HG02610 (cell line): ENCODE measurements around the gene SH3GLB1.

Experiments used
- ATAC-seq: cut with Tn5 transposase; IDR thresholded peaks from one replicate; pipeline ENCODE4 v1.9.1; 2021; ENCODE audit warnings: mild to moderate bottlenecking, moderate library complexity; ENCODE audit not compliant: unreplicated experiment

The SH3GLB1 gene

DNA sequence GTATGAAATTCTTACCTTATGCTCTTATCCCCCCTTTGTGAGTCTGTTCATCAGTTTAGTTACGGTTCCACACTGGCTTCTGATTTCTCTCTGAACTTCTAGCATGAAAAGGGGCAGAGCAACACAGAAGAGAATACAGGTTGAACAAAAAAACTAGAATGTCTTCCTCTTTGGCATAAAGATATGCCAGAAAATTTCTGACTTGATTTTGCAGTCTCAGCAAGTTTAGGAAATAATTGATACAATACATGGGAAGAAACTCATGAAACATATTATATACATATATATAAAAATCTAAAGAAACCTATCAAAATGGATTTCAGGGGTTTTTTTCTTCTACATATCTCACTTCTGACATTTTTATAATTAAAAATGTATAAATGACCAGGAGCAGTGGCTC, 27.0 kb downstream of the SH3GLB1 start:
- no peak for ATAC-seq

- no peak for ATAC-seq
Measured at GRCh38 chr1:86733340-86733739, 29.0 kb downstream of the SH3GLB1 start.

- ATAC-seq: peak; percentile 83
Measured at GRCh38 chr1:86739648-86740509, 35.5 kb downstream of the SH3GLB1 start.

DNA sequence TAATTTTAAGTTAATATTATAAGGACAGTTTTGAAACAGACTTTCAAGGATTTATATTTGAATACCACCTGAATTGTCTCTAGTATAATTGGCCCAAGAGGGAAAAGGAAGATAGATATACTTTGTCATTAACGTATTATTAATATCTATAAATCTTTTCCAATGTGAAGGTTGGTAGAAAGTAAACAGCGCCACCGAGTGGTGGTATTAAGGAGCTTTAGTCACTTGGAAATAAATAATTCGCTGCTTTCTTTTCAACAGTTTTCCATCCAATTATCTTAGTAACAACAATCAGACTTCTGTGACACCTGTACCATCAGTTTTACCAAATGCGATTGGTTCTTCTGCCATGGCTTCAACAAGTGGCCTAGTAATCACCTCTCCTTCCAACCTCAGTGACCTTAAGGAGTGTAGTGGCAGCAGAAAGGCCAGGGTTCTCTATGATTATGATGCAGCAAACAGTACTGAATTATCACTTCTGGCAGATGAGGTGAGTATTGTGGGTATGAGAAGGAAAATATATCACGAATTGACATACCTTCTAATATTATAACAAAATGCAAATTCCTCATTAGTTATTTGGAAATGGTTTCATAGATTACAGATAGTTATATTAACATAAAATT, 37.7 kb downstream of the SH3GLB1 start:
- no peak for ATAC-seq

GRCh38 chr1:86747304-86747703, 42.9 kb downstream of the SH3GLB1 start:
- ATAC-seq: no peak

DNA sequence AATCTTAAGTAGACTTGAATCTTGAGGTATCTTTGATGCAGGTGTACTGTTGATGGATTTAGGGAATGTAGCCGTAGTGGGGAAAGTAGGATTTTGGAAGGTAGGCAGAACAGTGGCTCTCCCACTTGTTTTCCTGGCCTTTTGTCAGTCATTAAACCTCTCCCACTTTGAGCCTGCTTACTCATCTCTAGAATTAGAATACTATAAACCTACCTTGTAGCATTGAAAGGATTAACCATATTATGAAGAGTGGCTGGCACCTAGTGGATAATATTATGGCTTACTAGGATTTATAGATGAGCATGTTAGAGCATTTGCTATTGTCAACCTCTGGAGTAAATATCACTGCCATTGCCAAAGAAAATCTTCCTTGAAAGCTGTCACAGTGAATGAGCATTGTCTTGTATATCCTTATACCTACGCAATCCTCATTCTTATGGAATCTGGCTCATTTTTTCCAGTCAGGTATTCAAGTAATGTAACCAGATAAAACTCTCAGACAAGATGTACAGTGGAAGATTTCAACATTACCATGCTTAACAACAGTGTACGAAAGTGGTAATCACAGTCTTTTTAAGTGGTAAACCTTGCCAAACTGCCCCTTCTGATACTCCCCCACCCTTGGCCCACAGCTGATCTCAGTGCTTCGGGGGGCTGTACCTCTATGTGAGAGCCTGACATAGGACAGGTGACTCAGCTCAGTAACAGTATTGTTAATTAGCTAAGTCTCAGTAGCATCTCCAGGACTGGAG, 44.4 kb downstream of the SH3GLB1 start:
- no peak for ATAC-seq

- ATAC-seq: no peak
Measured at GRCh38 chr1:86750076-86750475, 45.7 kb downstream of the SH3GLB1 start.

- ATAC-seq: no peak
Measured at GRCh38 chr1:86750530-86750929, 46.2 kb downstream of the SH3GLB1 start.

- ATAC-seq: no peak
Measured at GRCh38 chr1:86751923-86752322, 47.5 kb downstream of the SH3GLB1 start.

GRCh38 chr1:86753700-86754099, 49.3 kb downstream of the SH3GLB1 start:
- ATAC-seq: no peak

DNA sequence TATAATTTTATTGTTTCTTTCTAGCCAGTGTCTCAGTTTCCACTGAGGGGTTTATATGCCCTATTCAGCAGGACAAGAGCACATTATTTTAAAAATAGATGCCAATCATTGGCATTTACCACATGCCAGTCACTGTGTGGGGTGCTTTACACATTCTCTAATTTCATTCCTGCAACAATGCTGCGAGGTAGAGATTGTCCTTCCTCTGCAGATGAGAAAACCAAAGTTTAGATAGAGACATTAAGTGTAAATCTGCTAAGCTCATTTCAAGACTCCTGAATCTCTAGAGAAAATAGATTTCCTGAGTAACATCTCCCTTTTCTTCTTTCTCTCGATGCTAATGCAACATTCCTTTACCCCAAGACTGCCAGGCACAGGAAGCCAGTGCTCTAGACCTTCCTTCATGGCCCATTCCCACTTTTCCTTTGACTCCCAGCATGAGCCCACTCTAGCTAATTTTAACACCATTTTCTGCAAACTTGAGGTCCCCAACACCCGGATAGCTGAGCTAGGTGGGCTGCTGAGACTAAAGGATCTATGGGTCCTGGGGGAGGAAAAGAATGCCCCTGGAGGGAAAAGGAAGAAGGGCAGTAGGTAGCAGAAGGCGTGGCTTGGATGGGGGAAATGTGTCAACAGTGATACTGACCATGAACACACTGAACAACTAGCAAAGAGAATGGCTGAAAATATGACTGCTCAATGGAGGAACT, 50.0 kb downstream of the SH3GLB1 start:
- ATAC-seq: no peak

GRCh38 chr1:86756062-86756406, 51.7 kb downstream of the SH3GLB1 start:
- ATAC-seq: no peak

- ATAC-seq: no peak
Measured at GRCh38 chr1:86757272-86757984, 53.1 kb downstream of the SH3GLB1 start.

DNA sequence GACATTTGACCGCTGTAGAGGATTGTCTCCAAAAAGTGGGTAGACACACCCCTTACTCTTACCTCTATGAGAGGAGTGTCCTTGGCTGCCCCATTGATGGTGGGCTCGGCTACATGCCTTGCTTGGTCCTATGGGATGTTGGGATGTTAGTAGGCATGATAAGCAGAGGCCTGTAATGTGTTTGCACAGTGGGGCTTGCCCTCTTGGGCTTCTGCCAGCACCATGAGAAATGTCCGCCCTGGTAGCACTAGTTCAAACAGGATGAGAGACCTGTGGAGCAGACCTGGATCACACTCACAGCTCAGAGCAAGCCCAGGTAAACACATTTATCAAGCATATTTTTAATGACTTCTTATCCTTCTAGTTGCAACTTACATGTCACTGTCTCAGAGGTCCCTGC, 54.2 kb downstream of the SH3GLB1 start:
- ATAC-seq: no peak

GRCh38 chr1:86760199-86760598, 55.8 kb downstream of the SH3GLB1 start:
- no peak for ATAC-seq

DNA sequence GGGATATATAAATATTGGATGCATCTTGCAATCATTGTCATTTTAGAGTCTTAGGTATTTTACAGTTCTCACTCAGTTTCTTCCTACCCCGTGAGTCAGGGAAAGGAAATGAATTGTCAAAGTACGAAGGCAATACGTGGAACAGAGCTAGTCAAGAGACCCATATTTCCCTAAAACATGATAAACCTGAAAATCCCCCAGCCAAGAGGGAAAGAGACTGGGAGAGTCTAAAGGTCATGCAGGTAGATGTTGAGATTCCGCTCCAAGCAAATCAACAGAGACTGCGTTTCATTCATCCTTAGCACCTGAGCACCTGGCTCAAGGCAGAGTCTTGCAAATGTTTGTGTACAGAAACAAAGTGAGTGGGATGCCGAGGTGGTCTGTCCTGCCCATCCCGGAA, 58.0 kb downstream of the SH3GLB1 start:
- no peak for ATAC-seq

DNA sequence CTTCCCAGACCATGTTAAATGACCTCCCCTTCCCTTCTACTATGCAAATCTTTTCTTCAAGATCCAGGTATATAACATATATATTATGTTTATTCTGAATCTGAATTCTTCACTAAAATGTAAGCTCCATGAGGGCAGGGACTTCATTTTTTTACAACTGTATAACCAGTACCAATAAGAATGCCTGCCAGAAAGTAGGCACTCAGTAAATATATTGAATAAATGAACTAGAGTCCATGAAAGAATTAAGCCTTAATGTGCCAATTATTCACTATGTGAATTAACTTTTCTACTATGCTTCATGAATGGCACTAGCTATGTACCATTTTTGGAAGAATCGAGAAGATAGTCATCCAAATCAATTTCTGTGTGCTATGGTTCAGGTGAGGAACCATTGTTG, 60.1 kb downstream of the SH3GLB1 start:
- ATAC-seq: no peak

GRCh38 chr1:86765073-86765472, 60.7 kb downstream of the SH3GLB1 start:
- no peak for ATAC-seq

GRCh38 chr1:86765674-86766073, 61.3 kb downstream of the SH3GLB1 start:
- no peak for ATAC-seq

DNA sequence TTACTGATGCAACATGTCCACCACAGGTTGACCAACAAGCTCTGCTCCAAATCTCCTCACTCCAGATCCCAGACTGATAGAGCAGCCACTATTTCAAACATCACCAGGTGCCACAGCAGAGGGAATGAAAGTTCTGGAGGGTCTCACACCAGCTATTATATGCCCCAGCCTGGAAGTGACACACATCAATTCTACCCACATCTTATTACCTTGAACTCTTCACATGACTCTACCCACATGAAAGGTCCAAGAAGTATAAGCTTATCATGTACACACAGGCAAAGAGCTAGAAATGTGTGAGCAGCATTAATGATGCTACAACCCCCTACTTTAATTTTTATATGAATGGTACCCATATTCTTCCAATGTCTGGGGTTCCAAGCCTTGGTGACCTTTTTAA, 64.2 kb downstream of the SH3GLB1 start:
- ATAC-seq: no peak

GRCh38 chr1:86769065-86769464, 64.7 kb downstream of the SH3GLB1 start:
- ATAC-seq: no peak
